GF-D8 (cell line): Measurements from ENCODE around the gene WWP2.

ENCODE experiments used
- DNase-seq: peaks from one replicate; lab custom pipeline; 2025; lab: John Stamatoyannopoulos, UW

Gene WWP2

DNA sequence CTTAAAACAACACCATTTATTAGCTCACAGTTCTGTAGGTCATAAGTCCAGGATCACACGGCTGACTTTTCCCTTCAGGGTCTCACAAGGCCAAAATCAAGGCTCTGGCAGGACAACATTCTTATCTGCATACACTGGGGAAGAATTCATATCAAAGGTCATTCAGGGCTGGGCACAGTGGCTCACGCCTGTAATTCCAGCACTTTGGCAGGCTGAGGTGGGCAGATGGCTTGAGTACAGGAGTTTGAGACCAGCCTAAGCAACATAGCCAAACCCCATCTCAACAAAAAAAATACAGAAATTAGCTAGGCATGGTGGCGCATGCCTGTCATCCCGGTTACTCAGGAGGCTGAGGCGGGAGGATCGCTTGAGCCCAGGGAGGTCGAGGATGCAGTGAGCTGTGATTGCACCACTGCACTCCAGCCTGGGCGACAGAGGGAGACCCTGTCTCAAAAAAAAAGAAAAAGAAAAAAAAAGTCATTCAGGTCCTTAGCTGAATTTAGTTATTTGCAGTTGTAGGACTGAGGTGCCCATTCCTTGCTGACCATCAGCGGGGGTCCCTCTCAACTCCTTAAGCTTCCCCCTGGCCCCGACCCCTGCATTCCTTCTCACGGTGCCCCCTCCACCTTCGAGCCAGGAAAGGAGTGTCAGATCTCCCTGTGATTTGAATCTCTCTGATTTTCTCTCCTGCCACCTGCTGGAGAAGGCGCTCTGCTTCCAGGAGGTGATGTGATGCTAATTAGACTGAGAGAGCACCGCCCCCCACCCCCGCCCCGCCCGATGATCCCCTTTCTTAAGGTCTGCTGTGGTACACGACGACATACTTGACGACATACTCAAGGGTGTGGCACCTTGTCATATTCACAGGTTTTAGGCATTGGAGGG lies 97.2 kb downstream of the WWP2 start:
- no peak for DNase-seq

DNA sequence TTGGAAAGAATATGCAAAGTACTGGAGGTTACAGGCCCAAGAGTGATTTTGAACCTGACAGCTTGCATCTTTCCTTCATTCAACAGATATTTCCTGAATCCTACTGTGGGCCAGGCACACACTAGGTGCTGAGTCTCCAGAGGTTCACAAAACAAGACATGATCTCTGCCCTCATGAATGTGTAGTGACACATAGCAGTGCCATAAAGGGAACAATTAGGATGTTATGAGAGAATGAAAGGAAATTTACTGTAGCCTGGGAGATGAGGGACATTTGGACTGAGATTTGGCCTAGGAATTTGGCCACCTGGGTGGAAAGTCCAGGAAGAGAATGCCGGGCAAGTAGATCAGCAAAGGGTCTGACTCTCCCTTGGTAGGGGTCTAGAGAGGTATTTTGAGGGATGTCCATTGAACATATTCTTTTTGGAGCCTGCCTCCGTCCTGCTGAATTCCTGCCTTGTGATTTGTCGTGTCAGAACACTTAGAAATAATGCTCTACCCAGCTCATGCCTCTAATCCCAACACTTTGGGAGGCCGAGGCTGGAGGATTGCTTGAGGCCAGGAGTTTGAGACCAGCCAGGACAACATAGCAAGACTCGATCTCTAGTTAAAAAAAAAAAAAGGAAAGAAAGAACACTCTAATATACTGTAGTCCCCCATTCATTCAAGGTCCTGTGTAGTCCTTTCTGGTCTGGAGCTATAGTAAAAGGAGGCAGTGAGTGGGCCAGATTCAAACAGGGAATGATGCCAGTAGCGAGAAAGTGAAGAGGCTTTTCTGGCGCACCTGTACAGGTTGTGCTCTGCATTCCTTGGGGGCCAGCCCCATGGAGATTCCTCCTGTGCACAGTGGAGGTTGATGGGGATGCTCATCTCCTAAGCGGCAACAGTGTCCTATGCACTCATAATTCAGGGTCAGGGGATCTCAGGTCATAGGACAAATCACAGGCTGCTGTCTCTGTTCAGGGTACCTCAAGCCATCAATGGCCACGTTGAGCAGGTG lies 98.4 kb downstream of the WWP2 start:
- no peak for DNase-seq

DNA sequence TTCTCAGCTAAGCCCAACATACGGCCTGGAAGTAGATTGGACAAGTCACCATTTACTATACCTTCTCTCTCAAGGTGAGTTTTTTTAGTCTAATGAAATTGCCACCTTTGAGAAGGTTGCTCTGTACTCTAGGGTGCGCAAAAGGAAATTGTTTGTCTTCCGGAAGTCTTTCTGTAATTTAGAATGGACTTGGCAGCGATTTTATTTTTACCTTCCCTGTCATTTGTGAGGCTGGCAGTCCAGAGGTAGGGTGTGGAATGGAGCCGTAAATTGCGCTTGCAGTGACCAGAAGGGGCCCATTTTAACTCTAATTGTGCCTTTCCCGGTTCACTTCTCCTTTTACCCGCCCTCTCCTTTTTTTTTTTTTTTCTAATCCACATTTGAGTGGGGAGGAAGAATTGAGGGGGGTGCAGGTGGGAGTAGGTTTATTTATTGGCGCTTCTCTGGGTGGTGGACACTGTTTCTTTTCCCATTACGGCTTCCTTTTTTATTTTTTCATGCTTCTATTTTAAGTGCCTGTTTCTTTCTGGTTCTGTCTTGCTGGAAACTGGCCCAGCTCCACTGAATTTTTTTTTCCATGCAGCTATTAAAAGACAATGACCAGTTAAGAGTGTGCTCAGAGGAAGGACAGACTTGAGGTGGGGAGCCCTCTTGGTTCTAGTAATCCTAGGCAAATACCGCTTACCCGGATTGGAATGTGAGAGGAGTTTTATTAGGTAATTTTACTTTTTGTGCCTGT lies 99.3 kb downstream of the WWP2 start:
- no peak for DNase-seq

DNA sequence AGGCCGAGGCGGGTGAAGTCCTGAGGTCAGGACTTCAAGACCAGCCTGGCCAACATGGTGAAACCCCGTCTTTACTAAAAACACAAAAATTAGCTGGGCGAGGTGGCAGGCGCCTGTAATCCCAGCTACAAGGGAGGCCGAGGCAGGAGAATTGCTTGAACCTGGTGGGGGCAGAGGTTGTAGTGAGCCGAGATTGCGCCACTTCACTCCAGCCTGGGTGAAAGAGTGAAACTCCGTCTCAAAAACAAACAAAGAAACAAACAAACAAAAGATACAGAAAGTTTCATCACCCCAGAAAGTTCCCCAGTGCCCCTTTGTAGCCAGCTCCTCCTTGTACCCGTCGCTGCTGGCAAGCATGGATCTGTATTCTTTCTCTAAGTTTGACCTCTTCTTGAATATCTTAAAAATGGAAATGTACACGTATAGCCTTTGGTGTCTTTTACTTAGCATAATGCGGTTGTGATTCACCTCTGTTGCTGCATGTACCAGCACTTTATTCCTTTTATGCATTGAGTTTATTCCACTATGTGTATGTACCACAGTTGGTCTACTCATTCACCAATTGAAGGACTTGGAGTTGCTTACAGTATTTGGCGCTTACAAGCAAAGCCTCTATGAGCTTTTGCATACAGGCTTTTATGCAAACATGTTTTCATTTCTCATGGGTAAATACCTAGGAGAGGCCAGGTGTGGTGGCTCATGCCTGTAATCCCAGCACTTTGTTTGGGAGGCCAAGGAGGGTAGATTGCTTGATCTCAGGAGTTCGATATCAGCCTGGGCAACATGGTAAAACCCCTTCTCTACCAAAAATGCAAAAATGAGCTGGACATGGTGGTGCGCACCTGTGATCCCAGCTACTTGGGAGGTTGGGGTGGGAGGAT lies 101.5 kb downstream of the WWP2 start:
- no peak for DNase-seq

DNA sequence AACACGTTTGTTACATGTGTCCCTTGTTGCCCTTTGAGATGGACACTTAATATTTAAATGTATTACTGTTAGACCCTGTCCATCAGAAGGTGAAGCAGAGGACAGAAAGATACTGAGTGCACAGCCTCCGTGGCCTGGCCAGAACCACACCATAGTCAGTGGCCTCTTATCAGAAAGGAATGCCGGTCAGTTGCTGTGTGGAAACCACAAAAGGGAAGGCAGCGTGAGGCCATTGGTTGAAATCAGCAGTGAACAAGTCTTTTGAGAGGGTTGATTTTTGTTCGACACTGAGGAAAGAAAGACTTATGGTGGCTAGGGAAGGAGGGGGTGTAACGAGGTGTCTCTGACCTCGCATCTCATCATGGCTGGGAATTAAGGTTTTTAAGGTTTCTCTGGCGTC lies 103.6 kb downstream of the WWP2 start:
- peak; percentile 6 for DNase-seq

DNA sequence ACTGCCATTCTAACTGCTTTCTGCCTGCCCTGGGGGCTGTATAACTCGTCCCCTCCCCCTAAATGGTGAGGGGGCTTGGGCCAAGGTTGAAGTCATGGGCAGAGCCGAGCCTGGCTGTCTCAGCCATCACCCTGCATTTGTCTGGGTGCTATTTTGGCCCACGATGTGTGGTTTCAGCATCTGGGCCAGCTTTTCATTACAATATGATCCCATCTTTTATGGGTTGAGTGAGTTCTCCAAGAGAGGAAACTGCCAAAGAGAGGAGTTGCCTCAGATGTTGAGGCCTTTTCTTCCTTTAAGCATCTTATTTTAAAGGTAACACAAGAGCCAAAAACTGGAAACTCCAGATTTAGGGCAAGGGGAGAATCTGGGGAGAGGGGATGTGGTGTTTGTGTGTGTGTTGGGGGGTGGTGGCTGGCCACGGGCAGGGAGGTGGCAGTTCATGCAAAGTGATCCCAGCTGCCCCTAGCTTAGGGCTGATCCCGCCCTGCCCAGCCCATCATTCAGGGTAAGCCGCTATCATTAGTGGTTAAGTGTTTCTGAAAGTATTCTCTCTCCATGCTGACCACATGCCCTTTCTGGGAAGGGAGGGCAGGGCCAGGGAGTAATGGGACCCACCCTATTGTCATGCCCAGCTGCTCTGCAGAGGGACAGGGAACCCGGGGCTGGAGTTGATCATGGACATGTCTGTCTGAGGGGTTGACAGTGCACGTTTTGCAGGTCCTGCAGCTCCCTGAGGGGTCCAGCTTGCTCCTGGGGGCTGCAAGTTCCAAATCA lies 105.8 kb downstream of the WWP2 start:
- no peak for DNase-seq

DNA sequence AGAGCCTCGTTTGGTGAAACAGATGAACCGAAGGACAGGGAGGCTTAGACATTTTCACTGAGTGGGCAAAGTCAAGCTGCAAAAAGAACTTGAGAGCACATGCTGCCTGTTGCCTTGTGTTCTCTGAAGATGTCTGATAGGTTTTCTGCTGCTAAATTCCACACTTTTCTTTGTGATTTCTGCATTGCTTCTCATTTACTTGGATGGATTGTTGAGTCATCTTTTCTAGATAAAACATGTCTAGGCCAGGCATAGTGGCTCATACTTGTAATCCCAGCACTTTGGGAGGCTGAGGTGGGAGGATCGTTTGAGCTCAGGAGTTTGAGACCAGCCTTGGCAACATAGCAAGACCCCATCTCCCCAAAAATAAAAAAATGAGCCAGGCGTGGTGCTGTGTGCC lies 108.6 kb downstream of the WWP2 start:
- DNase-seq: no peak

DNA sequence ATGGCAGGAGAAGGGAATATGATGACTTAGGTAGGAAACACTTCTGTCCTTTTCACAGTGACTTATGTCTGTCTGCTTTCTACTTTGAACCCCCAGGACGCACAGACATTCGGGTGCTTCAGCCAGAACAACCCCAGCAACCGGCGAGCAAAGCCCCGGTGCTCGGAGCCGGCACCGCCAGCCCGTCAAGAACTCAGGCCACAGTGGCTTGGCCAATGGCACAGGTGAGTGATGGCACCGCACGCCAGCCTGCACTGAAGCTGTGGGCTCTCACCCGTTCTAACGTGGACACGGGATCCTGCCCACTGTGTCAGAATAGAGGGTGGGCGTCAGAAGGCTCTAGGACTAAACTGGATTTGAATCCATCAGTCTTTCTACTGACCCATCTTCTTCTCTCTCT lies 109.6 kb downstream of the WWP2 start:
- DNase-seq: no peak

DNA sequence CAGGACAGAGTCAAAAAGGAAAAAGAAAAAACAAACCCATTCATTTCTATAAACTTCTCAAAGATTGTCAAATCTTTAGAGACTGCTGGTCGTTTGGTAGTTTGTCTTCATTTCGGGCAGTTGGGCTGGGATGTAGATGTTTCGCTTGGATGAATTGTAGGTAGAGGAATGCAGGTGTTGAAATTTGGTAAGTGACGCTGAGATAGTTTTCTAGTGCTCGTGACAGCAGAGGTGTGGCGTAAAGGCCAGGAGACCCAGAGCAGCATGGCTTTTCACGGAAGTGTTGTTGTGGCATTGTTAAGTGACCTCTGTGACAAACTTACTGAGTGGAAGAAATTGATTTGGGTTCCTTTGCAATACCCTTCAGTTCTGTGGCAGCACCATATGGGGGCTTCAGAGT lies 110.8 kb downstream of the WWP2 start:
- DNase-seq: no peak

DNA sequence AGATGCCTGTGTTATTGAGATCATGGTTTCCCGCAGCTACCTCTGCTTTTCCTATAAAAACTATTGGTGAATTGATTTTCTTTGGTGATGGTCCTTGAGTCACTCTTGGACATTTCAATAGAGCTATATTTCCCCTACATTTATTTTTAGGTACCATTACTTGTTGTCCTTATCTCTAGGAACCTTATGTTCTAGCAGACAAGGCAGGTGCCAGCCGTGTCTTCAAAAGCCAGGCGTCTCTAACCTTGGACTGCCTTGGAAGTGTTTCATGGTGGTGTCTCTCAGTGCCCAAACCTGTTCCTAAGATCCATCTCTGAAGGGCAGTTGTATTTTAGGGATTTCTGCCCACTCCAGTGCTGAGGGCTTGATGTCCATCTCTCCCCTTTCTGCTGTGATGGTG lies 111.7 kb downstream of the WWP2 start:
- no peak for DNase-seq

DNA sequence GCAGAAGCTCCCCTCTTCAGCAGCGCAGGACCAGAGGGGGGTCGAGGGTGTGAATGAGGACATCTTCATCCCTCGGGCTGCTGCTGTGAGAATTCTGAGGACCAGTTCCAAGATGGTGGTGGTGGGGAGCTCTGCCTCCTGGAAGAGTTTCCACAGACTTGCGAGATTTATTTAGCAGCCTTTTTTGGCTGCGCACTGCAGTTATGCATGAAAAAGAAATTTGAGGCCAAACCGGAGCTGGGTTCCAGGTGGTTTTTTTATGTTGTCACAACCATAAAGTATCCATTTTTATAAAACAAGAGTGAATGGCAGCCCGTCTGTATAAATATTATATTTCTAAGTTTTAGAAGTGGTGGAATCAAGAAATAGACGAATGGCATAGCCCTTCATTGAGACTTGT lies 112.1 kb downstream of the WWP2 start:
- no peak for DNase-seq

DNA sequence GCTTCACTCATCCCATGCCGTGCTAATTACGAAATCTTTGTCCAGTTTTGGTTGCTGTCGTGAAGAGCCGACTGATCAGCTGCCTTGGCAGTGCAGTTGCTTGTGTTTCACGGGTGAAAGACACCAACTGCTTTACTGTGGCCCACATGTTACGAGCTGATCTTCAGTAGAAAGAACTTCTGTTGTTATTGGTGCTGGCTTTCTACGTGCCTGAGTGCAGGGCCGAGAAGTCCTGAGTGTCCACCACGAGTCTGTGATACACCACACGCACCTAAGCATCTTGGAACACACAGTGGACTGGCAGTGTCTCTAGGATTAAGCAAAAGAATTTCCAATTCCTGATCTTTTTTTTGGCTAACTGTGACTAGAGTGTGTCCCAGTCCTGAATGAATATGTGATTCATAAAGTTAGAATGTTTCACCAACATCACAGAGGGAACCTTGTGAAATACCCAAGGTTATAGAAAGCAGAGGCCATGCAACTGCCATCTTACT lies 118.6 kb downstream of the WWP2 start:
- no peak for DNase-seq

DNA sequence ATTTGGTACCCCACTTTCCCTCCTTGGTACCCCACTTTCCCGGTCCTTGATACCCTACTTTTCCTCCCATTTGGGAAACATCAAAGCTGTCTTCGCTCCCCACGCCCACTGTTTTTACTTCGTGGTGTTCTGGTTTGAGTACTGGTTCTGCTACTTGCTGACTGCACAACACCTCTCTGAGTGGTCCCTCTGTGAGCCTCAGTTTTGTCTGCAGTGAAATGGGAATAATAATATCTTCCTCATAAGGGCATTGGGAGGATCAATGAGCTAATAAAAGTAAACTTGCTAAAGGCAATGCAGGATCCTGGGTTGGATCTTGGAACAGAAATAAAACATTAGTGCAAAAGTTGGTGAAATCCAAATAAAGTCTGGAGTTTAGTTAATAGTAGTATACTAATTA lies 119.0 kb downstream of the WWP2 start:
- no peak for DNase-seq

DNA sequence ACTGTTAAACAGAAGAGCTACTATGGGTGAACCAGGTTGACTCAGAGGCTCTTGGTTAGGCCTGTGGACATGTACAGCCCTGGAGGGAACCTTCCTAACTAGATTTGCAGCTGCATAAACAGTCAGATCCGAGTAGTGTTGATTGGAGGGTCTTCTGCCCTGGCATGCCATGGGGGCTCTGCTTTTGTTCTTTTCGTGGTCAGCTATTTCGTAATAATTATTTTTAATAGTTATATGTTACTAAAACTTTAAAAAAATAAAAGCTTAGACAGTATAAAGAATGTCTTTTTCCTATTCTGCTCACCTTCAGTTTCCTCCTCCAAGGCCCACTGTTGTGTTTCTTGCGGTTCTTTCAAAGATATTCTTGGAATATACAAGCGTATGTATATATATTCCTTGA lies 121.6 kb downstream of the WWP2 start:
- no peak for DNase-seq

DNA sequence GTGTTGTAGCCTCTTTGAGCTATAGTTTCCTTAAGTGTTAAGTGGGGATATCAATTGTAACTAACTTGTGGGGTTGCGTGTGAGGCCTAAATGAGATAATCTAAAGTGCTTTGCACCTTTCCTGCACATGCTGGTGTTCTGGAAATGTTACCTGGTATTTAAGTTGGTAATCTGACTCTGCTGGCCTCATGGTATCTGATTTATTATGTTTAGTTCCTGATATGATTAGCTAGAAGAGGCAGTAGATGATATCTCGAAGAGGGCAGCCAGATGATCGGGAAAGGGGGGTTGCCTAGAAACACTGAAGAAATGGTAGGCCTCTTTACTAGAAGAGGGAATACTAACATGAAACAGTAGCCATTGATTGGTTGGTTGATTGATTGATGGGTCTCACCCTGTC lies 123.6 kb downstream of the WWP2 start:
- no peak for DNase-seq

DNA sequence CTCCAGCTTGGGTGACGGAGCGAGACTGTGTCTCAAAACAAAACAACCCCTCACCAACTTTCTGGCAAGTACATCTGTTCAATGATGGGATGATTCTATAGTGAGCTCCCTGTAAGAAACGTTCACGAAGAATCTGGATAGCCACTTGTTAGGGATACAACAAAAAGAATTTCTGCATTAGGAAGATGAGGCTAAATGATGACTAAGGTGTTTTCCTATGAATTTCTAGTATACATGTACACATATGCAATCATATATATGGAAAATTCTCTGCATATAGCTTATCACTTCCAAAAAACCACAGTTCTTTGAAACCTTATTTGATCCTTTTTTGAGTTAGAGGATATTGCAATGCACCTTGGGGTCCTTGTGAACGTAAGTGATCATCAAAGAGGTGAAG lies 124.6 kb downstream of the WWP2 start:
- no peak for DNase-seq

DNA sequence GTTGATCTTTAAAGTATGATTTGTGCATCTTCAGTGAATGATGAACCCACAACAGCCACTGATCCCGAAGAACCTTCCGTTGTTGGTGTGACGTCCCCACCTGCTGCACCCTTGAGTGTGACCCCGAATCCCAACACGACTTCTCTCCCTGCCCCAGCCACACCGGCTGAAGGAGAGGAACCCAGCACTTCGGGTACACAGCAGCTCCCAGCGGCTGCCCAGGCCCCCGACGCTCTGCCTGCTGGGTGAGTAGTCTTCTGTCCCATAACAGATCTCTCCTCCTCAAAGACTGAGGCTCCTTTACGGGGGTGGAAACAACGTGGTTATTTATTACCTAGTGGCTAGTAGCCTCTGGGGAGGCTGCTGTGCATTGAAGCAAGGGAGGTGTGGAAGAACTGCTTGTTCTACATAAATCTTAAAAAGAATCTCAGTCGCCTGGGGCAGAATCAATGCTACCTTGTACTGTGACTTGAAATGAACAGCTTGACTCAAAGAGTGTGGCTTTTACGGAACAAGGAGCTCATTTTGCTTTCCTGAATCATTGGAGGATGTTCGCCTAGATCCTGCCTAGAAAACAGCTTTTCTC lies 126.0 kb downstream of the WWP2 start:
- no peak for DNase-seq

DNA sequence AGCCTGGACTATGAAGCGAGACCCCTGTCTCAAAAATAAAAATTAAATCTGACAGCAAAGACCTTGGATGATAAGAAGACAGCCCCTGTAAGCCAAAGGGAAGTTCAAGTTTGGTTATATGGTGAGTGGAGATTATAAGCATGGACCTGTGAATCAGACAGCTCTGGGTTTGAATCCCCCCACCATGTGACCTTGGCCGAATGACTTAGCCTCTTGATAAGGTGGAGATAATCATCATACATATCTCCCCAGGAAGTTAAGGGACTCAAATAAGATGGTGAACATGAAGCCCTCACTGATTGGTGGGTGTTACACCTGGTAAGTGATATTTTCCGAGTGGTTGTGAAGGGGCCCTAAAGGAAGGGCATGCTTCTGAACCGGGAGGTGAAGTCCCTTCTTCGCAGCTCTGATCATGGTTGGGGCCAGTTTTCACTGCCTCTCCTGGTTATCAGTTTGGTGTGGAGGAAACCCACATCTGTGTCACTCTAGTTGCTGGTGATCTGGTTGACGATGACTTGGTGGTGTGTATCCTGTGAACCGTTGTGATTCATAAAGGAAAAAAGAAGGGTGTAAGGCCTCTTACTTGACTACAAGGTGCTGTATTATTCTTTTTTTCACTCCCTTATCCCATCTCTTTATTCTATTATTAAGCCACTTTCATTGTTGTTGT lies 127.3 kb downstream of the WWP2 start:
- no peak for DNase-seq
